Right lobe of liver (tissue), 4 donors: ENCODE data around the gene ACOT6.

Experiments used
- CTCF ChIP-seq, 4 donors: fragments of 200-600 bp in 3 of 4; fragments of 450-650 bp in 1 of 4; IDR thresholded peaks; one replicate each; pipeline versions ENCODE4 v1.5.1 to v1.8.0; 2016 to 2022; ENCODE audit warnings: antibody characterized with exemption in 4 of 4, mild to moderate bottlenecking in 2 of 4
- POLR2A ChIP-seq: fragments of 450-650 bp; IDR thresholded peaks from one replicate; pipeline ENCODE4 v1.6.1; 2017; ENCODE audit warnings: antibody characterized with exemption, mild to moderate bottlenecking
- donor health status: DM: no; HTN: no; CAD: no.
- donor health status: DM: no; HTN: no; CAD: no.
- donor health status: DM: no; HTN: yes; CAD: no.

- no peak for TF ChIP-seq CTCF (IDR thresholded peaks at IDR 0.05)
- TF ChIP-seq POLR2A, result no peak
These were observed 5.1 kb upstream of the ACOT6 start for GRCh38 chr14:73607241-73607640.
